Measurements from ENCODE around the gene NUP62CL.

The NUP62CL gene

GRCh38 chrX:107146670-107147069 is 59.6 kb downstream of the NUP62CL start:
- DNase-seq, result no peak

DNA sequence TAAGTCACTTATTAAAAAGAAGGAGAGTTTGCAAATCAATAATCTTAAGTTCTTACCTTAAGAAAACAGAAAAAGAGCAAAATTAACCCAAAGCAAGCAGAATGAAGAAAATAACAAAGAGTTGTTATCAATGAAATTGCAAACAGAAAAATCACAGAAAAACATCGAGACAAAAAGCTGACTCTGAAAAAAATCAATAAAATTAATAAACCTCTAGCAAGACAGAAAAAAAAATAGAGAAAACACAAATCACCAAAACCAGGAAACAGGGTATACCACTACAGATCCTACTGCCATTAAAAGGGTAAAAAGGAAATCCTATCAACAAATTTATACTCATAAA is 70.3 kb downstream of the NUP62CL start:
- no peak for DNase-seq

- no peak for DNase-seq
Measured at GRCh38 chrX:107135049-107135964, 70.9 kb downstream of the NUP62CL start.

- DNase-seq, result no peak
Measured at GRCh38 chrX:107123750-107124149, 82.5 kb downstream of the NUP62CL start.

DNA sequence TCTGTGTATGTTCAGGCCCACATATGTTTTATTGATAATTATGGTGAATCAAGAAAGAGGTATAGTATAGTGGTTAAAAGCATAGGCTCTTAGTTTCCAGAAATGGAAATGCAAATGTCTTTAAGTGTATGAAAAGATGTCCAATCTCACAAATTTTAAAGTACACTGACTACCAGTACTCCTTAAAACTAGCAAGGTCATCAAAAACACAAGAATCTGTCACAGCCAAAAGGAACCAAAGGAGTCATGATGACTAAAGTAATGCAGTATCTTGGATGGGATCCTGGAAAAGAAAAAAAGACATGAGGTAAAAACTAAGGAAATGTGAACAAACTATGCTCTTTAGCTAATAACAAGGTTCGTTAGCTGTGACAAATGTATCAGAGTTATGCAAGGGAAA is 87.0 kb downstream of the NUP62CL start:
- DNase-seq, result no peak

- peak; percentile 23 for DNase-seq
Measured at GRCh38 chrX:107118322-107119147, 87.7 kb downstream of the NUP62CL start, which contains the start of gene RBM41. TSS of gene RBM41 (minus strand) at chrX:107118822. CDS start at chrX:107118773, 49 bp downstream.

GRCh38 chrX:107117993-107118321 is 88.3 kb downstream of the NUP62CL start:
- no peak for DNase-seq

GRCh38 chrX:107107459-107107858 is 98.8 kb downstream of the NUP62CL start:
- DNase-seq, result no peak

GRCh38 chrX:107102980-107103379 is 103.3 kb downstream of the NUP62CL start:
- DNase-seq, result no peak

DNA sequence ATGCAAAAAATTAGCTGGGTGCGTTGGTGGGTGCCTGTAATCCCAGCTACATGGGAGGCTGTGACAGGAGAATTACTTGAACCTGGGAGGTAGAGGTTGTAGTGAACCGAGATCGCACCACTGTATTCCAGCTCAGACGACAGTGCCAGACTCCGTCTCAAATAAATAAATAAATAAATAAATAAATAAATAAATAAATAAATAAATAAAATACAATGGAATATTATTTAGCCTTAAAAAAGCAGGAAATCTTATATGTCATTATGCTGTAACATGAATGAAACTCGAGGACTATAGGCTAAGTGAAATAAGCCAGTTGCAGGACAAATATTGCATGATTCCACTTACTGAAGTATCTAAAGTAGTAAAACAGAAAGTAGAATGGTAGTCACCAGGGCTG is 130.1 kb downstream of the NUP62CL start:
- DNase-seq, result no peak
